GM12878 (cell line): Measurements from ENCODE around the gene MRGPRG. TPM values are rescaled to one million over a fixed set of nuclear protein-coding genes. Genes with fewer than 3 reads are reported as not detected.
"Not testable (repeated sequence)": the region's sequence is repeated elsewhere in the genome, so short reads cannot be mapped to it uniquely, and the experiment has no call there.

Experiments used
- ATAC-seq: fragments of 200-7000 bp; cut with Tn5 transposase; 3 replicates; pipeline ENCODE4 v1.9.1; 2020; ENCODE audit warnings: mild to moderate bottlenecking, moderate library complexity
- Bru-seq: library from RNA; stranded (reverse); fragments of 400-500 nt; gene quantifications from one replicate; lab custom pipeline; 2021; lab: Mats Ljungman, UMichigan
- BruChase-seq, 2 experiments: library from RNA; stranded (reverse); fragments of 400-500 nt; gene quantifications; one replicate each; lab custom pipeline; 2021; lab: Mats Ljungman, UMichigan
- BruUV-seq: library from RNA; stranded (reverse); fragments of 400-500 nt; replicated peaks from 2 replicates; lab custom pipeline; 2021; lab: Mats Ljungman, UMichigan
- CTCF ChIA-PET: fragments of 300-600 bp; sonication (Branson Sonifier 250); formaldehyde crosslinking; extraction: SDS; loops from one replicate; lab custom pipeline; 2021; ENCODE audit warnings: inconsistent platforms; lab: Yijun Ruan, JAX
- POLR2A ChIA-PET: fragments of 350-600 bp; formaldehyde crosslinking; extraction: SDS; loops from one replicate; lab custom pipeline; 2021; ENCODE audit warnings: inconsistent platforms; lab: Charles Lee
- RAD21 ChIA-PET: fragments of 300-600 bp; sonication (Branson Sonifier 250); formaldehyde crosslinking; loops from one replicate; lab custom pipeline; 2023; ENCODE audit warnings: antibody characterized with exemption; ENCODE audit not compliant: unreplicated experiment; lab: Charles Lee
- SMC1A ChIA-PET: fragments of 300-600 bp; sonication (Branson Sonifier 250); formaldehyde crosslinking; loops from one replicate; lab custom pipeline; 2023; ENCODE audit not compliant: unreplicated experiment, uncharacterized antibody; lab: Charles Lee
- DNase-seq: peaks from one replicate; pipeline ENCODE4 v3.0.0-alpha.2; 2011; ENCODE audit warnings: low read depth, low spot score
- FAIRE-seq: peaks from 3 replicates; lab custom pipeline; 2011; peaks lifted over from hg19 to GRCh38; lab: Jason Lieb, UNC
- H2AFZ ChIP-seq: 2 replicates; pipeline ENCODE4 v1.6.0; 2011; ENCODE audit warnings: low read depth, low read length, control low read depth; ENCODE audit not compliant: control insufficient read depth
- H3K27ac ChIP-seq: 2 replicates; pipeline ENCODE4 v1.5.1; 2011; ENCODE audit warnings: control low read depth; ENCODE audit not compliant: control insufficient read depth, insufficient read depth
- H3K27me3 ChIP-seq, 2 experiments: replicated peaks in 1 of 2; 2 replicates each; pipeline versions ENCODE4 v1.6.0 to v1.6.1; 2011; ENCODE audit warnings: low read length in 1 of 2; ENCODE audit not compliant: control insufficient read depth in 2 of 2, insufficient read depth in 2 of 2
- H3K36me3 ChIP-seq, 2 experiments: 2 replicates each; pipeline ENCODE4 v1.5.1; 2011; ENCODE audit warnings: low read length in 1 of 2; ENCODE audit not compliant: control insufficient read depth in 2 of 2, insufficient read depth in 2 of 2
- H3K4me1 ChIP-seq: 2 replicates; pipeline ENCODE4 v1.6.1; 2011; ENCODE audit warnings: mild to moderate bottlenecking, low read length, moderate library complexity, mixed read lengths; ENCODE audit not compliant: control insufficient read depth, insufficient read depth
- H3K4me2 ChIP-seq: 2 replicates; pipeline ENCODE4 v1.6.0; 2011; ENCODE audit warnings: control low read depth; ENCODE audit not compliant: control insufficient read depth, insufficient read depth
- H3K4me3 ChIP-seq: fragments of 200-600 bp; sonication (generic); 2 replicates; pipeline ENCODE4 v1.5.1; 2016
- H3K79me2 ChIP-seq: 2 replicates; pipeline ENCODE4 v1.6.0; 2011; ENCODE audit warnings: low read length; ENCODE audit not compliant: control insufficient read depth, insufficient read depth
- H3K9ac ChIP-seq: 2 replicates; pipeline ENCODE4 v1.8.0; 2011; ENCODE audit warnings: low read length, control low read depth, mixed read lengths; ENCODE audit not compliant: control insufficient read depth, insufficient read depth
- H3K9me3 ChIP-seq: replicated peaks from 3 replicates; pipeline ENCODE4 v1.5.1; 2011; ENCODE audit warnings: mild to moderate bottlenecking, low read length; ENCODE audit not compliant: control insufficient read depth, insufficient read depth
- H4K20me1 ChIP-seq: 2 replicates; pipeline ENCODE4 v1.6.0; 2011; ENCODE audit not compliant: control insufficient read depth, insufficient read depth
- CHD1 ChIP-seq: IDR thresholded peaks from 2 replicates; pipeline ENCODE4 v1.6.1; 2012; ENCODE audit warnings: low read depth, low read length, improper control_type of control experiment
- NFYA ChIP-seq: IDR thresholded peaks from 2 replicates; pipeline ENCODE4 v1.6.1; 2011; ENCODE audit warnings: low read depth, mild to moderate bottlenecking, low read length, improper control_type of control experiment, borderline replicate concordance
- SRF ChIP-seq, 2 experiments: IDR thresholded peaks; 2 replicates each; pipeline ENCODE4 v1.6.1; 2011; ENCODE audit warnings: low read depth in 2 of 2, low read length in 2 of 2, mild to moderate bottlenecking in 1 of 2, moderate library complexity in 1 of 2
- ZNF207 ChIP-seq: fragments of 450-650 bp; IDR thresholded peaks from 2 replicates; pipeline ENCODE4 v1.6.1; 2014; ENCODE audit warnings: antibody characterized with exemption, mild to moderate bottlenecking, borderline replicate concordance
- WGBS: methylation state at CpG from one replicate; pipeline ENCODE4 v1.1.6; 2016; ENCODE audit warnings: low lambda C conversion rate; ENCODE audit not compliant: insufficient replicate concordance, insufficient coverage; ENCODE audit errors: missing lambda C conversion rate; 5-methylcytosine and 5-hydroxymethylcytosine counted together
- in situ Hi-C: fragments of 300-500 bp; cut with MboI; formaldehyde crosslinking; loops from 9 replicates; pipeline ENCODE4 v1.14.3; 2018; ENCODE audit warnings: mixed read lengths
- intact Hi-C: fragments of 100-400 bp; cut with micrococcal nuclease; formaldehyde crosslinking; loops from one replicate; pipeline ENCODE4 v1.14.2; 2022; ENCODE audit not compliant: unreplicated experiment
- long read RNA-seq, 2 experiments: library from polyadenylated mRNA; unstranded; transcript quantifications; one replicate each; pipeline ENCODE4 v2.0.0, GENCODE V29; 2019 to 2020
- polyA minus RNA-seq, 3 experiments: library from RNA; depleted of rRNA, polyadenylated mRNA; stranded (reverse); fragments of >200 nt; gene quantifications; 2 replicates each; pipeline ENCODE4 v1.2.3, GENCODE V29; 2011
- polyA plus RNA-seq, 11 experiments: library from polyadenylated mRNA; depleted of rRNA in 4 of 11; unstranded in 6 of 11; stranded (reverse) in 5 of 11; fragments of >200 nt; fragmentation: Nextera tagmentation in 4 of 11; fragmentation: Illumina TruSeq in 1 of 11; extraction: Ambion mirVana in 4 of 11; extraction: Trizol in 1 of 11; gene quantifications; 1 replicate in 1 of 11; 2 replicates in 10 of 11; pipeline versions ENCODE4 v1.2.1 to v1.2.3, GENCODE V29; 2011 to 2016; ENCODE audit warnings: inconsistent platforms in 2 of 11, missing spikeins in 2 of 11, low read depth in 1 of 11
- total RNA-seq, 4 experiments: library from RNA; depleted of rRNA in 3 of 4; stranded (reverse); fragments of >200 nt in 3 of 4; fragmentation: Illumina TruSeq in 1 of 4; extraction: Trizol in 1 of 4; gene quantifications; 2 replicates each; pipeline versions ENCODE4 v1.2.1 to v1.2.3, GENCODE V29; 2013 to 2021
- TF ChIP-seq, protein P1 (sequence below): IDR thresholded peaks from 2 replicates; pipeline ENCODE4 v1.6.1; 2012; ENCODE audit warnings: low read depth, low read length, improper control_type of control experiment

Gene MRGPRG, protein sequence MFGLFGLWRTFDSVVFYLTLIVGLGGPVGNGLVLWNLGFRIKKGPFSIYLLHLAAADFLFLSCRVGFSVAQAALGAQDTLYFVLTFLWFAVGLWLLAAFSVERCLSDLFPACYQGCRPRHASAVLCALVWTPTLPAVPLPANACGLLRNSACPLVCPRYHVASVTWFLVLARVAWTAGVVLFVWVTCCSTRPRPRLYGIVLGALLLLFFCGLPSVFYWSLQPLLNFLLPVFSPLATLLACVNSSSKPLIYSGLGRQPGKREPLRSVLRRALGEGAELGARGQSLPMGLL
- total RNA-seq (2013; cell fraction: nucleolus; rRNA removed), result not detected in 2 replicates
- not detected in 2 replicates for total RNA-seq (2014; rRNA removed)
- not detected in 2 replicates for total RNA-seq (2014; rRNA removed; fragmentation: Illumina TruSeq; extraction: Trizol)
- total RNA-seq (2021), result not detected in 2 replicates
- polyA plus RNA-seq (2011; ENCODE audit: low read depth), result not detected
- polyA plus RNA-seq (2011; rRNA removed), result not detected in 2 replicates
- polyA plus RNA-seq (2011; cell fraction: cytosol; rRNA removed), result not detected in 2 replicates
- polyA plus RNA-seq (2011; cell fraction: nucleus; rRNA removed), result not detected in 2 replicates
- polyA plus RNA-seq (2012), result not detected in 2 replicates
- polyA plus RNA-seq (2014; fragmentation: Illumina TruSeq; extraction: Trizol), result not detected in 2 replicates
- not detected for polyA plus RNA-seq (2014; fragmentation: Nextera tagmentation; extraction: Ambion mirVana)
- not detected in 2 replicates for polyA plus RNA-seq (2014; rRNA removed)
- polyA plus RNA-seq (2016; fragmentation: Nextera tagmentation; extraction: Ambion mirVana), result not detected
- not detected in 2 replicates for polyA minus RNA-seq (2011; rRNA and poly(A)+ RNA removed)
- polyA minus RNA-seq (2011; cell fraction: cytosol; rRNA and poly(A)+ RNA removed), result not detected in 2 replicates
- polyA minus RNA-seq (2011; cell fraction: nucleus; rRNA and poly(A)+ RNA removed), result not detected in 2 replicates
- not detected for Bru-seq, nascent RNA
- not detected for BruChase-seq, experiment 1, labeled RNA remaining after a 6-hour chase
- not detected for BruChase-seq, experiment 2, labeled RNA remaining after a 2-hour chase
- long read RNA-seq, experiment 1, result 0 reads
- long read RNA-seq, experiment 2, result 0 reads

GRCh38 chr11:3218483-3219280, at the start of gene MRGPRG:
MRGPRG (minus strand) TSS chr11:3218813; CDS start chr11:3218813, 0 bp downstream.
- H3K9me3 ChIP-seq, result no peaks in the 10 kb centered on the region
- POLR2A ChIA-PET, result no interaction called here
- H3K4me2 ChIP-seq, result no peak within 1 kb of the TSS
- CTCF ChIA-PET, result interaction anchor here (0.8 kb wide), 1 partner anchor 9 kb away, joined by 3 read pairs; no protein-coding TSS in a partner anchor
- H3K4me3 ChIP-seq, result no peak within 1 kb of the TSS
- FAIRE-seq (no peak), DNase-seq (no peak), ATAC-seq (no peak)
- WGBS, result 31% methylated on average over 35 of the region's 35 CpGs
- no peaks in the 10 kb centered on the region for H3K36me3 ChIP-seq
- H3K9ac ChIP-seq, result no peak within 1 kb of the TSS
- in situ Hi-C loops (no loop called here), intact Hi-C loops (no loop called here)
- no peaks in the 10 kb centered on the region for H3K79me2 ChIP-seq
- H3K27ac ChIP-seq, result no peak within 1 kb of the TSS
- no TSS peak for BruUV-seq
- SMC1A ChIA-PET, result no interaction called here
- no peaks in the 10 kb centered on the region for H4K20me1 ChIP-seq
- no peak for TF ChIP-seq ZNF207
- no peak for TF ChIP-seq SRF (IDR thresholded peaks at IDR 0.05; ENCODE audit: low read depth in 2 of 2, low read length in 2 of 2)
- TF ChIP-seq, protein P1, sequence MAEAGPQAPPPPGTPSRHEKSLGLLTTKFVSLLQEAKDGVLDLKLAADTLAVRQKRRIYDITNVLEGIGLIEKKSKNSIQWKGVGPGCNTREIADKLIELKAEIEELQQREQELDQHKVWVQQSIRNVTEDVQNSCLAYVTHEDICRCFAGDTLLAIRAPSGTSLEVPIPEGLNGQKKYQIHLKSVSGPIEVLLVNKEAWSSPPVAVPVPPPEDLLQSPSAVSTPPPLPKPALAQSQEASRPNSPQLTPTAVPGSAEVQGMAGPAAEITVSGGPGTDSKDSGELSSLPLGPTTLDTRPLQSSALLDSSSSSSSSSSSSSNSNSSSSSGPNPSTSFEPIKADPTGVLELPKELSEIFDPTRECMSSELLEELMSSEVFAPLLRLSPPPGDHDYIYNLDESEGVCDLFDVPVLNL, result no peak
- no peak for TF ChIP-seq NFYA
- TF ChIP-seq CHD1, result no peak
- peaks cover 0 to 2% of the 10 kb centered on the region in 2 experiments; a peak in 3 of 4 replicates for H3K27me3 ChIP-seq
- RAD21 ChIA-PET, result no interaction called here
- no peaks in the 10 kb centered on the region for H3K4me1 ChIP-seq
- H2AFZ ChIP-seq, result no peak within 1 kb of the TSS

DNA sequence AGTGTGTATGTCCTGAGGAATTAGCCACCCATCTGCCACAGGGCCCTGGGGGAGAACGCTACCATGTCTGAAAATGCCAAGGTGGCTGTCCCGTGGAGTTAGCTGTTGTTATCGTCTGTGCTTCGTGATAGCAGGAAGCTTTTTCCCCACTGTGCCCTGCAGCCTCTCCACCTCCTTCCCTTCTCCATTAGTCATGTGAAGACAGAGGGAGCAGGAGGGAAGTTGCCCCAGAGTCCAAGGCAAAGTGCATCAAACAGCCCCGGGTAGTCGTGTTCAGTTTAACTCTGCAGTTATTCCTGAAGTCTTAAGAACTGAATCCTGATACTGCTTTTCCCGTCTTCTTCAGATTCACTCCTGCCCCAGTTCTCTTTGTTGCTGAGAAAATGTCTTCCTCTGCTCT, 43.9 kb upstream of the MRGPRG start:
- H3K36me3 ChIP-seq, H3K9ac ChIP-seq, H3K4me2 ChIP-seq, CTCF ChIA-PET, H3K9me3 ChIP-seq, H4K20me1 ChIP-seq, H3K27me3 ChIP-seq, RAD21 ChIA-PET, POLR2A ChIA-PET, FAIRE-seq, H3K4me3 ChIP-seq, intact Hi-C loops, H2AFZ ChIP-seq, SMC1A ChIA-PET, H3K4me1 ChIP-seq, H3K27ac ChIP-seq, in situ Hi-C loops, ATAC-seq, H3K79me2 ChIP-seq, DNase-seq, BruUV-seq: not testable (repeated sequence)
- WGBS, result 43% methylated on average over 3 of the region's 7 CpGs
